Measurements from ENCODE around the gene RFESD.
"Not testable (repeated sequence)": the region's sequence is repeated elsewhere in the genome, so short reads cannot be mapped to it uniquely, and the experiment has no call there.

Gene RFESD

GRCh38 chr5:95690333-95690732, 43.8 kb downstream of the RFESD start:
- Mint-ChIP-seq H3K27ac (no peak overlapping the region), H3K4me3 (no peak overlapping the region), H3K9me3 (peaks cover 0 to 1% of the 10 kb centered on the region in 2 donors), H3K4me1 (no peaks in the 10 kb centered on the region), H3K27me3 (no peaks in the 10 kb centered on the region), H3K36me3 (no peaks in the 10 kb centered on the region)
- ATAC-seq (replicated peaks) = no peak
- DNase-seq = no peak

GRCh38 chr5:95697781-95698681, 51.5 kb downstream of the RFESD start:
- no peaks in the 10 kb centered on the region for H3K9me3 Mint-ChIP-seq
- H3K27me3 Mint-ChIP-seq = peaks cover 0 to 5% of the 10 kb centered on the region in 2 donors
- H3K27ac Mint-ChIP-seq = no peak overlapping the region

DNA sequence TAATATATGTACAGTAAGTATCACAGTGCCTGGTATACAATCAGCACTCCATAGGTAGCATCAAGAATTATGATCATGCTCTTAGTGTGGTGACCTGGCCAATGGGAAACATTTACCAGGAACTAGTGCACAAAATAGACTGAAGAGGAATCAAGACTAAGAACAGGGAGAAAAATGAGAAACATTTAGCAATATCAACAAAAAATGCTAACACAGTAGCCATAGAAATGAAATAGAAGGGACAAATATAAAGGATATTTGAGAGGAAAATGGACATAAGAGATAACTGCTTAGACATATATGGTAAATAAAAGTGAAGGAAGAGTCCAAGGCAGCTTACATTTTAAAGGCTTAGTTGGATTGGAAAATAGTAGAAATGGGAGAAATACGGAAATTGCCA, 52.8 kb downstream of the RFESD start:
- H3K4me1 Mint-ChIP-seq = no peaks in the 10 kb centered on the region

More at GRCh38 chr5:95697781-95698681, 51.5 kb downstream of the RFESD start:
- H3K4me1 Mint-ChIP-seq = no peaks in the 10 kb centered on the region
- no peak for DNase-seq
- no peak overlapping the region for H3K4me3 Mint-ChIP-seq
- no peaks in the 10 kb centered on the region for H3K36me3 Mint-ChIP-seq
- ATAC-seq (replicated peaks) = no peak

DNA sequence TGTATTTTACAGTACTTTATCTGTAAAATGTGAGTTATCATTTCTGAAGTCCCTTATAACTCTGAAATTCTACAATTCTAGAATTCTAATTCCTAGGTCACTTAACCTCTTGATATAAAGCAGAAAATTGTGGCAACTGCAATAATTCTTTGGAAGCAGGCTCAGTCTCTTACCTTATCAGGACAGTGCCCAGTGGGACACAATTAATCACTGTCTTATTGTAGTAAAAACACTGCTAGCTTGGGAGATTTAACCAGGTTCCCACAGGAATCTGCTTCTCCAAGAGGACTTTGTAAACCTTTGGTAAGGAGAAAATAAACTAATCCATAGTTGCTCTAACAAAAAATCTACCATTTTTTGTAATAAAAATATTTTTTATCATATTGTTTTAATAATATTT, 54.5 kb downstream of the RFESD start:
- Mint-ChIP-seq H3K4me1 (no peaks in the 10 kb centered on the region), H3K27me3 (peaks cover 0 to 5% of the 10 kb centered on the region in 2 donors), H3K36me3 (no peaks in the 10 kb centered on the region), H3K9me3 (no peaks in the 10 kb centered on the region), H3K4me3 (no peak overlapping the region), H3K27ac (no peak overlapping the region)
- DNase-seq = no peak
- no peak for ATAC-seq (replicated peaks)

More for the DNA sequence above, 52.8 kb downstream of the RFESD start:
- Mint-ChIP-seq H3K27me3 (peaks cover 0 to 5% of the 10 kb centered on the region in 2 donors), H3K9me3 (no peaks in the 10 kb centered on the region), H3K36me3 (no peaks in the 10 kb centered on the region), H3K27ac (no peak overlapping the region), H3K4me3 (no peak overlapping the region)
- DNase-seq = no peak
- ATAC-seq (replicated peaks) = no peak

DNA sequence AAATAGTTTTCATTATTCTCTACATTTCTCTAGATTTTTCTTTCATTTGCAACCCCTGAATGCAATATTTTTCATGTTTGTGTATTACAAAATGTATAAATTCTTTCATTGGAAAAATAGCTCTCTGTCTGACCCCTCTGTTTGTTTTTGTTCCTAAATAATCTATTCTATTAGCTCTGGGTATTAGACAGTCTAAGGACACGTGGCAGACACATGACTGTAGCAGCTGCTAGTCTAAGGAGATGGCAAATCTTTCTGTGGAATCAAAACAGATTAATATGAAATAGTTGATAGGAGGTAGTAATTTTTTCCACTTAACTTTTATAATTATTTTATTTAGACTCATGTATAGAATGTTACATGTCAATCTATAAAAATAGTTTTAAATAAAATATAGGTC, 57.6 kb downstream of the RFESD start:
- no peaks in the 10 kb centered on the region for H3K9me3 Mint-ChIP-seq
- H3K27ac Mint-ChIP-seq = no peak overlapping the region
- H3K36me3 Mint-ChIP-seq = no peaks in the 10 kb centered on the region
- no peaks in the 10 kb centered on the region for H3K4me1 Mint-ChIP-seq
- H3K27me3 Mint-ChIP-seq = no peaks in the 10 kb centered on the region
- ATAC-seq (replicated peaks) (no peak), DNase-seq (no peak)
- no peak overlapping the region for H3K4me3 Mint-ChIP-seq

- DNase-seq; H3K36me3 Mint-ChIP-seq; H3K27ac Mint-ChIP-seq; H3K4me3 Mint-ChIP-seq; H3K4me1 Mint-ChIP-seq; ATAC-seq (replicated peaks); H3K9me3 Mint-ChIP-seq; H3K27me3 Mint-ChIP-seq: not testable (repeated sequence)
Observed at GRCh38 chr5:95706196-95706595, 59.6 kb downstream of the RFESD start.

DNA sequence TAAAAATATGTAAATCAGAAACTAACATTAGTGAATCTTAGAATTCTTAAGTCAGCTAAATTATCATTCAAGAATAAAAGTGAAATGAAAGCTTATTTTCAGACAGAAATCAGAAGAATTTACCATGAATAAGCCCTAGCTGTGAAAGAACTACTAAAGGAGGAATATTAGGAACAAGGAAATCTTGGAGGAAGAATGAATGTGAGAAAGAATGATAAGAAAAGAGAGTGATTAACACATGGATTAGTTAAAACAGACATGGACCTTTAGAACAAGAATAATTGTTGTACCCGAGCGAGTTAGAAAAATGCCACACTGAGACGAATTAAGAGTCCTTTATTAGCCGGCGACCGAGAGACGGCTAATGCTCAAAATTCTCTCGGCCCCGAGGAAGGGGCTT, 60.5 kb downstream of the RFESD start:
- H3K27ac Mint-ChIP-seq = no peak overlapping the region
- ATAC-seq (replicated peaks) = no peak
- H3K36me3 Mint-ChIP-seq = no peaks in the 10 kb centered on the region

More for the DNA sequence above, 60.5 kb downstream of the RFESD start:
- DNase-seq = no peak
- Mint-ChIP-seq H3K4me3 (no peak overlapping the region), H3K4me1 (no peaks in the 10 kb centered on the region), H3K9me3 (no peaks in the 10 kb centered on the region), H3K27me3 (no peaks in the 10 kb centered on the region)

Measured in stimulated activated naive B cell treated with anti-CD40 and anti-IgM and Interleukin-4, amounts not matched to agents 10 μg/mL and 1 μg/mL and 100 μg/mL, for 72 hours (primary cell).